ENCODE data around the gene MYMX. TPM values are rescaled to one million over a fixed set of nuclear protein-coding genes. Genes with fewer than 3 reads are reported as not detected.
A peak's percentile ranks its signal among the peaks of the same experiment; 100 is the strongest.

The MYMX gene
- polyA plus RNA-seq, 3 donors = not detected

DNA sequence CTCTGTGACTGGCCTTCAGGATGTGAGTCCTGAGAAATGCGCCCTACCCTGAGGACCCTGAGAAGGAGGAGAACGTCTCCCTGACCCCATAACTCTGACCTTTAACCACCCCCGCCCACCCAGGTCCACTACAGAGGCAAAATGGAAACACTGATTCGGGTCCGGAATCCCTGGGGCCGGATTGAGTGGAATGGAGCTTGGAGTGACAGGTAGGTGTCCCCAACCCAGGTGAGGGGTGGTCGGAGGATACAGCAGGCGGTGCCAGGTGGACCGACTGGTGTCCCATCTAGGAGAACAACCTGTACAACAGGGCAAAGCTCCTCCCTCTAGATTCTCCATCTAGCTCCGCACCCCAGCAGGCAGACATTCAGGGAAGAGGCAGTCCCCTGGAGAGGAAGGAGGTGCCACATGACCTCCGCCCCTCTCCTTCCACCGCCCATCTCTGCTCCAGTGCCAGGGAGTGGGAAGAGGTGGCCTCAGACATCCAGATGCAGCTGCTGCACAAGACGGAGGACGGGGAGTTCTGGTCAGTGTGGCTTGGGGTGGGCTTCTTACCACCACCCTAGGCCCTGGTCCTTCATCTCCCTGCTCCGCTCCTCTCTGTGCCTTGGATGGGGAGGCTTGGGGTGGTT lies 40.5 kb upstream of the MYMX start:
- peak overlapping the region in 1 of 3 experiments; percentile 9 for H3K4me3 ChIP-seq (replicated peaks in 1 of 3; ENCODE audit: low read depth in 2 of 3, low read length in 3 of 3)
- H3K27me3 ChIP-seq (ENCODE audit: control insufficient read depth in 2 of 2, insufficient read depth in 2 of 2, low read length in 2 of 2) = no peaks in the 10 kb centered on the region
- H3K4me2 ChIP-seq (replicated peaks; ENCODE audit: extremely low read depth, low read length, poor library complexity, severe bottlenecking) = no peak overlapping the region
- H4K20me1 ChIP-seq (ENCODE audit: insufficient read depth, low read length) = no peaks in the 10 kb centered on the region
- Mint-ChIP-seq H3K27me3 (ENCODE audit: low read depth in 3 of 3) (peaks cover 7 to 11% (median 8%) of the 10 kb centered on the region in 3 donors), H3K27ac (peak overlapping the region in 2 of 7 donors; percentile 30 to 53), H3K4me1 (peaks cover 19% of the 10 kb centered on the region), H3K9me3 (peaks cover 0 to 2% (median 0%) of the 10 kb centered on the region in 7 donors), H3K4me3 (peak overlapping the region; percentile 20 to 64), H3K36me3 (no peaks in the 10 kb centered on the region)
- 97% methylated on average over 5 of the region's 15 CpGs for WGBS (ENCODE audit: insufficient coverage)
- peaks cover 11 to 13% of the 10 kb centered on the region in 2 donors for H3K4me1 ChIP-seq (ENCODE audit: control insufficient read depth in 1 of 2, insufficient read depth in 2 of 2, low read length in 2 of 2)
- no peak overlapping the region for H3K9ac ChIP-seq (ENCODE audit: insufficient read depth, low read length, poor library complexity, severe bottlenecking)
- H3K79me2 ChIP-seq (ENCODE audit: insufficient read depth, low read length) = no peaks in the 10 kb centered on the region
- peak overlapping the region; percentile 57 for H2AFZ ChIP-seq (ENCODE audit: insufficient read depth, low read depth, low read length, poor library complexity, severe bottlenecking)
- intact Hi-C loops (cut with micrococcal nuclease) = no loop called here
- DNase-seq = no peak
- H3K27ac ChIP-seq (ENCODE audit: low read depth in 1 of 2, low read length in 2 of 2) = no peak overlapping the region
- no peaks in the 10 kb centered on the region for H3K36me3 ChIP-seq (replicated peaks in 1 of 2; ENCODE audit: control insufficient read depth in 1 of 2, insufficient read depth in 2 of 2, low read length in 2 of 2)
- TF ChIP-seq, protein P1, sequence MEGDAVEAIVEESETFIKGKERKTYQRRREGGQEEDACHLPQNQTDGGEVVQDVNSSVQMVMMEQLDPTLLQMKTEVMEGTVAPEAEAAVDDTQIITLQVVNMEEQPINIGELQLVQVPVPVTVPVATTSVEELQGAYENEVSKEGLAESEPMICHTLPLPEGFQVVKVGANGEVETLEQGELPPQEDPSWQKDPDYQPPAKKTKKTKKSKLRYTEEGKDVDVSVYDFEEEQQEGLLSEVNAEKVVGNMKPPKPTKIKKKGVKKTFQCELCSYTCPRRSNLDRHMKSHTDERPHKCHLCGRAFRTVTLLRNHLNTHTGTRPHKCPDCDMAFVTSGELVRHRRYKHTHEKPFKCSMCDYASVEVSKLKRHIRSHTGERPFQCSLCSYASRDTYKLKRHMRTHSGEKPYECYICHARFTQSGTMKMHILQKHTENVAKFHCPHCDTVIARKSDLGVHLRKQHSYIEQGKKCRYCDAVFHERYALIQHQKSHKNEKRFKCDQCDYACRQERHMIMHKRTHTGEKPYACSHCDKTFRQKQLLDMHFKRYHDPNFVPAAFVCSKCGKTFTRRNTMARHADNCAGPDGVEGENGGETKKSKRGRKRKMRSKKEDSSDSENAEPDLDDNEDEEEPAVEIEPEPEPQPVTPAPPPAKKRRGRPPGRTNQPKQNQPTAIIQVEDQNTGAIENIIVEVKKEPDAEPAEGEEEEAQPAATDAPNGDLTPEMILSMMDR (IDR thresholded peaks at IDR 0.05) = no peak
- no peaks in the 10 kb centered on the region for H3K9me3 ChIP-seq (replicated peaks in 1 of 2; ENCODE audit: control insufficient read depth in 1 of 2, insufficient read depth in 1 of 2, low read length in 2 of 2)

DNA sequence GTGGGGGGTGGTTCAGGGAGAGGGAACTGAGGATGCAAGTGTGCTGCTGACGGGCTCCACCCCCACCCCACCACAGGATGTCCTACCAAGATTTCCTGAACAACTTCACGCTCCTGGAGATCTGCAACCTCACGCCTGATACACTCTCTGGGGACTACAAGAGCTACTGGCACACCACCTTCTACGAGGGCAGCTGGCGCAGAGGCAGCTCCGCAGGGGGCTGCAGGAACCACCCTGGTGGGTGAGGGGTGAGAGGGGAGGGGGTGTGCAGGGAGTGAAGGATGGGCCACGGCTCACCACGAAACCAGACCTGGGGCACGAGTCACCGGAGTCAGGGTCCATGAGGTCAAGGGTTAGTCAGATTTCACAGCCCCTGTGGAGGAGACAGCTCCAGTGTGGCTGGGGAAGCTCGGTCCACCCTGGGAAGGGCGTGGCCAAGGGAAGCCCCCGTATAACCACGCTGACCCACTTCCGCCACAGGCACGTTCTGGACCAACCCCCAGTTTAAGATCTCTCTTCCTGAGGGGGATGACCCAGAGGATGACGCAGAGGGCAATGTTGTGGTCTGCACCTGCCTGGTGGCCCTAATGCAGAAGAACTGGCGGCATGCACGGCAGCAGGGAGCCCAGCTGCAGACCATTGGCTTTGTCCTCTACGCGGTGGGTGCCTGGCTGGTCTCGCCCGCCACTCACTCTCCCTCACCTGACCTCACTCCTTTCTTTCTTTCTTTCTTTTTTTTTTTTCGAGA lies 39.8 kb upstream of the MYMX start:
- no peak overlapping the region for H3K27ac ChIP-seq (ENCODE audit: low read depth in 1 of 2, low read length in 2 of 2)
- Mint-ChIP-seq H3K4me1 (peaks cover 19% of the 10 kb centered on the region), H3K36me3 (no peaks in the 10 kb centered on the region), H3K27me3 (ENCODE audit: low read depth in 3 of 3) (peaks cover 6 to 11% (median 8%) of the 10 kb centered on the region in 3 donors), H3K9me3 (peaks cover 0 to 2% (median 0%) of the 10 kb centered on the region in 7 donors), H3K27ac (peak overlapping the region in 4 of 7 donors; percentile 30 to 67 (median 56)), H3K4me3 (peak overlapping the region; percentile 34 to 64)
- no peaks in the 10 kb centered on the region for H3K36me3 ChIP-seq (replicated peaks in 1 of 2; ENCODE audit: control insufficient read depth in 1 of 2, insufficient read depth in 2 of 2, low read length in 2 of 2)
- intact Hi-C loops (cut with micrococcal nuclease) = no loop called here
- peak overlapping the region; percentile 23 for H3K4me2 ChIP-seq (replicated peaks; ENCODE audit: extremely low read depth, low read length, poor library complexity, severe bottlenecking)
- H3K4me3 ChIP-seq (replicated peaks in 1 of 3; ENCODE audit: low read depth in 2 of 3, low read length in 3 of 3) = peak overlapping the region in 1 of 3 experiments; percentile 9
- H3K79me2 ChIP-seq (ENCODE audit: insufficient read depth, low read length) = no peaks in the 10 kb centered on the region
- H3K9ac ChIP-seq (ENCODE audit: insufficient read depth, low read length, poor library complexity, severe bottlenecking) = no peak overlapping the region
- H4K20me1 ChIP-seq (ENCODE audit: insufficient read depth, low read length) = no peaks in the 10 kb centered on the region
- H3K4me1 ChIP-seq (ENCODE audit: control insufficient read depth in 1 of 2, insufficient read depth in 2 of 2, low read length in 2 of 2) = peaks cover 11 to 13% of the 10 kb centered on the region in 2 donors
- TF ChIP-seq, protein P1 (IDR thresholded peaks at IDR 0.05) = no peak
- no peaks in the 10 kb centered on the region for H3K9me3 ChIP-seq (replicated peaks in 1 of 2; ENCODE audit: control insufficient read depth in 1 of 2, insufficient read depth in 1 of 2, low read length in 2 of 2)
- 18% methylated on average over 21 of the region's 24 CpGs for WGBS (ENCODE audit: insufficient coverage)
- H2AFZ ChIP-seq (ENCODE audit: insufficient read depth, low read depth, low read length, poor library complexity, severe bottlenecking) = peak overlapping the region; percentile 57
- H3K27me3 ChIP-seq (ENCODE audit: control insufficient read depth in 2 of 2, insufficient read depth in 2 of 2, low read length in 2 of 2) = no peaks in the 10 kb centered on the region
- DNase-seq = peak; percentile 13 to 85 (median 30)
